ENCODE measurements around the gene TAC3.

The TAC3 gene

DNA sequence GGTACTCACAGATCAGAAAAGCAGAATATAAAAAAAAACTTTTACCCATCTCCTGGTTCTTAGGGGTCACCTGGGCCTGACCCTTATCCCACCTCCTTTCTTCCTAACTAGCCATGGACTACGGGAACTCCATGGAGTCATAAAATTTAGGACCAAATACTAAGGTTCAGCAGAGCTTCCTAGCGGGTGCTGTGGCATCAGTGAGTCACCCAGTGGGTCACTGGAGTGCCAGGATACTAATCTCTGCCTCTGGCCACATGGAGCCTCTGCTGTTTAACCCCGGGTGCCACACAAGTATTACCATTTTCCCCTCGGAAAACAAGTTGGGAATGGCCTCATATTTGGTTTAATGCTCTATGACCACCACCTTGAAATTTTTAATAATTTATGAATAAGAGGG lies 16.9 kb downstream of the TAC3 start:
- Histone ChIP-seq H3K4me3 (ENCODE audit: low read depth in 1 of 2, low read length in 2 of 2) (no peak overlapping the region), H3K36me3 (ENCODE audit: control insufficient read depth in 1 of 2, insufficient read depth in 2 of 2, low read length in 2 of 2) (peaks cover 28 to 39% of the 10 kb centered on the region in 2 donors), H3K27ac (ENCODE audit: low read length) (no peak overlapping the region), H3K27me3 (ENCODE audit: low read depth, low read length) (no peaks in the 10 kb centered on the region), H3K9me3 (ENCODE audit: control insufficient read depth in 1 of 2, low read length in 2 of 2) (no peaks in the 10 kb centered on the region), H3K4me1 (ENCODE audit: control insufficient read depth in 1 of 2, insufficient read depth in 2 of 2, low read length in 2 of 2) (peaks cover 0 to 11% of the 10 kb centered on the region in 2 donors)

DNA sequence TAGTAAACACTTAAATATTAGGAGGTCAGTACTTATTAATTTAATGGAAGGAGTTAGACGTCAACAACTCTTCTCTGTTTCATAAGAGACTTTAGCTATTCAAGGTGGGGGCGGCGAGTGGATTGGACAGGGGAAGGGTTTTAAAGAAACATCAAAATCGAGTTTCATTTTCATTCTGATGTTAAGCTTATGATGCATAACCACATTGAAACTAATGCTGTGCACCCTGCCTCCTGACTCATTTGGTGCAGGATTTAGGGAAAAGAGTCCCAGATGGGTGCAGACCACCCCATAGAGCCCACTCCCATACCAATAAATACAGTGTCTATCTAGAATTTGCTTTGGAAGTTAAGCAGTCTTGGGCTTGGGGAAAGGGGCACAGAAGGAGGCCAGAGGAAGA lies 17.3 kb downstream of the TAC3 start:
- Histone ChIP-seq H3K9me3 (ENCODE audit: control insufficient read depth in 1 of 2, low read length in 2 of 2) (no peaks in the 10 kb centered on the region), H3K27me3 (ENCODE audit: low read depth, low read length) (no peaks in the 10 kb centered on the region), H3K4me3 (ENCODE audit: low read depth in 1 of 2, low read length in 2 of 2) (no peak overlapping the region), H3K36me3 (ENCODE audit: control insufficient read depth in 1 of 2, insufficient read depth in 2 of 2, low read length in 2 of 2) (peaks cover 24 to 34% of the 10 kb centered on the region in 2 donors), H3K27ac (ENCODE audit: low read length) (no peak overlapping the region), H3K4me1 (ENCODE audit: control insufficient read depth in 1 of 2, insufficient read depth in 2 of 2, low read length in 2 of 2) (peaks cover 0 to 11% of the 10 kb centered on the region in 2 donors)

DNA sequence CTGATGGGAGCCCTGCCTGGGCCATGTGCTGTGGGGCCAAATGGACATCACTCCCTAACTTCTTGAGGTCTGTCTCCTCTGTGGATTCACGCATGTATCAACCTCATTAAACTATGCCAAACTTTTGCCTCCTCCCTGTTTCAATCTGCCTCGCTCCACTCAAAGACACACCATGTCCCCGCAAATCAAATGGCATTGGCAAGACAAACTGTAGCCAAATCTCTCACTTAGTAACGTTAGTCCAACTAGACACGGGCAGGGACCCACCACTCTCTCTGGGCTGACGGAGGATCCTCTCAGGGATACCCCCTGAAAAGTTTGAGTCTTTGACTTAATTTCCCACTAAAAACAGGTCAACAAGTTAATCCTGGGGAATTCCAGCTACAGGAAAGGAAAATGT lies 18.0 kb downstream of the TAC3 start:
- Histone ChIP-seq H3K4me1 (ENCODE audit: control insufficient read depth in 1 of 2, insufficient read depth in 2 of 2, low read length in 2 of 2) (peaks cover 0 to 11% of the 10 kb centered on the region in 2 donors), H3K36me3 (ENCODE audit: control insufficient read depth in 1 of 2, insufficient read depth in 2 of 2, low read length in 2 of 2) (peaks cover 18 to 28% of the 10 kb centered on the region in 2 donors), H3K27ac (ENCODE audit: low read length) (no peak overlapping the region), H3K9me3 (ENCODE audit: control insufficient read depth in 1 of 2, low read length in 2 of 2) (no peaks in the 10 kb centered on the region), H3K4me3 (ENCODE audit: low read depth in 1 of 2, low read length in 2 of 2) (no peak overlapping the region), H3K27me3 (ENCODE audit: low read depth, low read length) (no peaks in the 10 kb centered on the region)

DNA sequence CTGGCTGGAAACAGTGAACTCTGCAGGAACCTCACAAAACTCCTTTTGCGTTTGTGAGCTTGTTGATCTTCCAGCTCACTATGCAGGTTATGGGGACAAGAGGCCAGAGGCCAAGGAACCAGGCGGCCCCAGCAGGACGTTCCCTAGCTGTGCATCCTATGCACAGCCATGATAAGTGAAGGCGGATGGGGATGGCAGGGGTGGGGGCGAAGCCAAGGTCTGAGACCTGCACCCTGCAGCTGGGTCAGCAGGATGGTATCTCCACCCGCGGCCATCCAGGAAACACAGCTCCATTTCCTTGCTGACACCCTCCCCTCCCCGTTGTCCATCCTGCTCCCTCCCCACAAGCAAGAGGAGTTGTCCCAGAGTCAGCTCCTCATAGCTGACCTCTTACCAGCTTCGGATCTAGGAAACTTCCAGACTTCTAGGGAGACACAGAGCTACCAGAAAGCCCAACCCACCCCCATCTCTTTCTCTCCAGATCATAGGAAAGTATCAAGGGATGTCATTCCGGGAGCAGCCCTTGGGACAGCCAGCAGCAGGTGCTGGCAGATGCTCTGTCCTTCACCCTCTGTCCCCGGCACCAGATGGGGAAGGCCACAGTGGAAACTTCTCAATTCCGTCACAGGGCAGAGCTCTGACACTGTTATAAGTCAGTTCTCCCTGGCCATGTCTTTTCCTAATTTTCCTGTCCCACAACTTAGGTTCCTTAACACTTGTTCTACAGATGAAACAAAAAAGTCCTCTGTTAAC lies 19.4 kb downstream of the TAC3 start:
- Histone ChIP-seq H3K27ac (ENCODE audit: low read length) (no peak overlapping the region), H3K27me3 (ENCODE audit: low read depth, low read length) (no peaks in the 10 kb centered on the region), H3K4me1 (ENCODE audit: control insufficient read depth in 1 of 2, insufficient read depth in 2 of 2, low read length in 2 of 2) (peaks cover 0 to 9% of the 10 kb centered on the region in 2 donors), H3K4me3 (ENCODE audit: low read depth in 1 of 2, low read length in 2 of 2) (no peak overlapping the region), H3K36me3 (ENCODE audit: control insufficient read depth in 1 of 2, insufficient read depth in 2 of 2, low read length in 2 of 2) (peaks cover 5 to 14% of the 10 kb centered on the region in 2 donors), H3K9me3 (ENCODE audit: control insufficient read depth in 1 of 2, low read length in 2 of 2) (no peaks in the 10 kb centered on the region)

DNA sequence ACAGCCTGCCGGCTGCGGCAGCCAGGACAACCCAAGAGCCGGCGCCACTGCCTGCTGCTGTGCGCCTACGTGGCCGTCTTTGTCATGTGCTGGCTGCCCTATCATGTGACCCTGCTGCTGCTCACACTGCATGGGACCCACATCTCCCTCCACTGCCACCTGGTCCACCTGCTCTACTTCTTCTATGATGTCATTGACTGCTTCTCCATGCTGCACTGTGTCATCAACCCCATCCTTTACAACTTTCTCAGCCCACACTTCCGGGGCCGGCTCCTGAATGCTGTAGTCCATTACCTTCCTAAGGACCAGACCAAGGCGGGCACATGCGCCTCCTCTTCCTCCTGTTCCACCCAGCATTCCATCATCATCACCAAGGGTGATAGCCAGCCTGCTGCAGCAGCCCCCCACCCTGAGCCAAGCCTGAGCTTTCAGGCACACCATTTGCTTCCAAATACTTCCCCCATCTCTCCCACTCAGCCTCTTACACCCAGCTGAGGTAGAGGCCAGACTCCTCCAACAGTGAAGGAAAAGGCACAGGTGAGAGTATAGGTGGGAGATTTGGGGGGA lies 20.3 kb downstream of the TAC3 start:
- Histone ChIP-seq H3K27me3 (ENCODE audit: low read depth, low read length) (no peaks in the 10 kb centered on the region), H3K36me3 (ENCODE audit: control insufficient read depth in 1 of 2, insufficient read depth in 2 of 2, low read length in 2 of 2) (peaks cover 5 to 9% of the 10 kb centered on the region in 2 donors), H3K4me3 (ENCODE audit: low read depth in 1 of 2, low read length in 2 of 2) (no peak overlapping the region), H3K4me1 (ENCODE audit: control insufficient read depth in 1 of 2, insufficient read depth in 2 of 2, low read length in 2 of 2) (peaks cover 0 to 1% of the 10 kb centered on the region in 2 donors), H3K9me3 (ENCODE audit: control insufficient read depth in 1 of 2, low read length in 2 of 2) (no peaks in the 10 kb centered on the region), H3K27ac (ENCODE audit: low read length) (no peak overlapping the region)

DNA sequence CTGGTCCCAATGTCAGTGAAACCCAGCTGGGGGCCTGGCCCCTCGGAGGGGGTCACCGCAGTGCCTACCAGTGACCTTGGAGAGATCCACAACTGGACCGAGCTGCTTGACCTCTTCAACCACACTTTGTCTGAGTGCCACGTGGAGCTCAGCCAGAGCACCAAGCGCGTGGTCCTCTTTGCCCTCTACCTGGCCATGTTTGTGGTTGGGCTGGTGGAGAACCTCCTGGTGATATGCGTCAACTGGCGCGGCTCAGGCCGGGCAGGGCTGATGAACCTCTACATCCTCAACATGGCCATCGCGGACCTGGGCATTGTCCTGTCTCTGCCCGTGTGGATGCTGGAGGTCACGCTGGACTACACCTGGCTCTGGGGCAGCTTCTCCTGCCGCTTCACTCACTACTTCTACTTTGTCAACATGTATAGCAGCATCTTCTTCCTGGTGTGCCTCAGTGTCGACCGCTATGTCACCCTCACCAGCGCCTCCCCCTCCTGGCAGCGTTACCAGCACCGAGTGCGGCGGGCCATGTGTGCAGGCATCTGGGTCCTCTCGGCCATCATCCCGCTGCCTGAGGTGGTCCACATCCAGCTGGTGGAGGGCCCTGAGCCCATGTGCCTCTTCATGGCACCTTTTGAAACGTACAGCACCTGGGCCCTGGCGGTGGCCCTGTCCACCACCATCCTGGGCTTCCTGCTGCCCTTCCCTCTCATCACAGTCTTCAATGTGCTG lies 21.0 kb downstream of the TAC3 start:
- no peak overlapping the region for H3K27ac ChIP-seq (ENCODE audit: low read length)
- H3K4me3 ChIP-seq (ENCODE audit: low read depth in 1 of 2, low read length in 2 of 2), result no peak overlapping the region
- no peaks in the 10 kb centered on the region for H3K27me3 ChIP-seq (ENCODE audit: low read depth, low read length)
- H3K9me3 ChIP-seq (ENCODE audit: control insufficient read depth in 1 of 2, low read length in 2 of 2), result no peaks in the 10 kb centered on the region
- H3K4me1 ChIP-seq (ENCODE audit: control insufficient read depth in 1 of 2, insufficient read depth in 2 of 2, low read length in 2 of 2), result peaks cover 0 to 4% of the 10 kb centered on the region in 2 donors
- H3K36me3 ChIP-seq (ENCODE audit: control insufficient read depth in 1 of 2, insufficient read depth in 2 of 2, low read length in 2 of 2), result peaks cover 5 to 9% of the 10 kb centered on the region in 2 donors

DNA sequence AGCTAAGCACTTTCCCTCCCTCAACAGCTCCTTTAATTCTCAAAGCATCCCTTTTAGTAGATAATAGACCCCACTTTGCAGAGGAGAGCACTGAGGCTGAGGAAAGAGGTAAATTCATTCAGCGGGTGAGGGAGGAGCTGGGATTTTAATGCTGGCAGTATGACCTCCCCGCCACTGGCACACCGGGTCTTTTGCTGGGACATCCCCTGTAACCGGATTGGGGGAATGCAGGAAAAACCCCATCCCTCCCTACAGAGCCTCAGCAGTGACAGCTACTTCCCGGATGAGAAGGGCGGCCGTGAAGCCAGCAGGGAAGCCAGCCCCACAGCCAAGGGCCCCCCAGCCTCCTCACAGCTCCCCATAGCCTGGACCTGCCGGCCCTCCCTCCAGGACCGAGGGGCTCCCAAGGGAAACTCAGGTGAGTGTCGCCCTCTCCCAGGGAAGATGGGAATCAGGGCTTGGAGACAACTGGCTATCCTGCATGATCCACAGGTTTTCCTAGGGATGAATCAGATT lies 22.0 kb downstream of the TAC3 start:
- Histone ChIP-seq H3K9me3 (ENCODE audit: control insufficient read depth in 1 of 2, low read length in 2 of 2) (no peaks in the 10 kb centered on the region), H3K27me3 (ENCODE audit: low read depth, low read length) (no peaks in the 10 kb centered on the region), H3K4me3 (ENCODE audit: low read depth in 1 of 2, low read length in 2 of 2) (no peak overlapping the region), H3K27ac (ENCODE audit: low read length) (no peak overlapping the region), H3K4me1 (ENCODE audit: control insufficient read depth in 1 of 2, insufficient read depth in 2 of 2, low read length in 2 of 2) (peaks cover 0 to 4% of the 10 kb centered on the region in 2 donors), H3K36me3 (ENCODE audit: control insufficient read depth in 1 of 2, insufficient read depth in 2 of 2, low read length in 2 of 2) (peaks cover 5 to 9% of the 10 kb centered on the region in 2 donors)

DNA sequence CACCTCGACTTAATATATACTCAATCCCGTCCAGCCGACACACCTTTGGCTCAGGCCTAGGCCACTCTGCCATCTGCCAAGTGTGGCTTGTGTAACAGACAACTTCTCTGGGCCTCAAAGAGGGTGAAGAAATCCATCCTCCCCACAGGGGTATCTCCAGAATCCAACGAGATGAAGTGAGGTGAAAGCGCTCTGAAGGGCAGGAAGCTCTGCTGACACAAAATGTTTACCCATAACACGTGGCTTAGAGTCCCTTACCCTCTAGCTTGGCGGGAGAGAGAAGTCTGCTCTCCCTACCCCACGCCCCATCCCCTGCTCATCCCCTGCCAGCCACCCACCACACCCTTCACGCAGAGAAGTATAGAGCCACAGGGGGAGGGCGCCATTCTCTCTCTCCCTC lies 23.0 kb downstream of the TAC3 start:
- H3K4me1 ChIP-seq (ENCODE audit: control insufficient read depth in 1 of 2, insufficient read depth in 2 of 2, low read length in 2 of 2), result peaks cover 0 to 4% of the 10 kb centered on the region in 2 donors
- no peak overlapping the region for H3K27ac ChIP-seq (ENCODE audit: low read length)
- H3K4me3 ChIP-seq (ENCODE audit: low read depth in 1 of 2, low read length in 2 of 2), result no peak overlapping the region
- H3K36me3 ChIP-seq (ENCODE audit: control insufficient read depth in 1 of 2, insufficient read depth in 2 of 2, low read length in 2 of 2), result peaks cover 5% of the 10 kb centered on the region in 2 donors
- H3K27me3 ChIP-seq (ENCODE audit: low read depth, low read length), result no peaks in the 10 kb centered on the region
- no peaks in the 10 kb centered on the region for H3K9me3 ChIP-seq (ENCODE audit: control insufficient read depth in 1 of 2, low read length in 2 of 2)

DNA sequence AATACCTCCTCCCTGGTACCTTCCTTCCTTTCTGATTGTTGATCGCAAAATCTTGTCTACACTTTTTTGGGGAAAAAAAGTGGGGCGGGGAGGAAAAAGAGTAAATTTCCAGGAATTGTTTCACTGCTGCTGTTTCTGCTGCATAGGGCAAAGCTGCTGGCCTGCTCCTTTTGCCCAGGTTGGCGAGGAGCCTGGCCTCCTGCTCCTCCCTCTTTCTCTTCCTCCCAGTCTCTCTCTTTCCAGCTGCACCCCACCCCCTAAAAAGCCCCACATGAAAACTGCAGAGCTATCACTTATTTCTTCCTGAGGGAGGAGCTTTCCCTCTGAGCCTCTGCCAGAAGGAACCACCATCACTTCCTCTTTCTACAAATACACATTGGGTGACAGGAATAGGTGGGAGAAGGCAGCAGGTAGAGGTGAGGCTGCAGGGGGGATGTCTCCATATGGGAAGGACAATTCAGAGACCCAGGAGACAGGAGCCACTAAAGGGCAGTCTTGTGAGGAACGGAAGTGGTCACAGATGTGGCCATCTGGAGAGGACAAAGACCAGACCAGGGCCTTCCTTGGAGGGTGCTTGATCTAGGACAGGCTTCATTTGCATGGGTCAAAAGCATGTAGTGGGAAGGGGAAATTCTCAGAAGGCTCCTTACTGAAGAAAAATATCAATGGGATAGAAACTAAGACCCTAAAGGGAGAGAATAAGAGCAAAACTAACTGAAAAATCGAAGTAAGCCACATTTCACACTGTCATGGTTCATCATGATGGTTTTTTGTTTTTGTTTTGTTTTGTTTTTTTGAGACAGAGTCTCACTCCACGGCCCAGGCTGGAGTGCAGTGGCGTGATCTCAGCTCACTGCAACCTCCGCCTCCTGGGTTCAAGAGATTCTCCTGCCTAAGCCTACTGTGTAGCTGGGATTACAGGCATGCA lies 24.7 kb downstream of the TAC3 start:
- Histone ChIP-seq H3K27ac (ENCODE audit: low read length) (no peak overlapping the region), H3K4me1 (ENCODE audit: control insufficient read depth in 1 of 2, insufficient read depth in 2 of 2, low read length in 2 of 2) (peaks cover 0 to 4% of the 10 kb centered on the region in 2 donors), H3K36me3 (ENCODE audit: control insufficient read depth in 1 of 2, insufficient read depth in 2 of 2, low read length in 2 of 2) (peaks cover 4 to 5% of the 10 kb centered on the region in 2 donors), H3K27me3 (ENCODE audit: low read depth, low read length) (no peaks in the 10 kb centered on the region), H3K9me3 (ENCODE audit: control insufficient read depth in 1 of 2, low read length in 2 of 2) (no peaks in the 10 kb centered on the region), H3K4me3 (ENCODE audit: low read depth in 1 of 2, low read length in 2 of 2) (no peak overlapping the region)

DNA sequence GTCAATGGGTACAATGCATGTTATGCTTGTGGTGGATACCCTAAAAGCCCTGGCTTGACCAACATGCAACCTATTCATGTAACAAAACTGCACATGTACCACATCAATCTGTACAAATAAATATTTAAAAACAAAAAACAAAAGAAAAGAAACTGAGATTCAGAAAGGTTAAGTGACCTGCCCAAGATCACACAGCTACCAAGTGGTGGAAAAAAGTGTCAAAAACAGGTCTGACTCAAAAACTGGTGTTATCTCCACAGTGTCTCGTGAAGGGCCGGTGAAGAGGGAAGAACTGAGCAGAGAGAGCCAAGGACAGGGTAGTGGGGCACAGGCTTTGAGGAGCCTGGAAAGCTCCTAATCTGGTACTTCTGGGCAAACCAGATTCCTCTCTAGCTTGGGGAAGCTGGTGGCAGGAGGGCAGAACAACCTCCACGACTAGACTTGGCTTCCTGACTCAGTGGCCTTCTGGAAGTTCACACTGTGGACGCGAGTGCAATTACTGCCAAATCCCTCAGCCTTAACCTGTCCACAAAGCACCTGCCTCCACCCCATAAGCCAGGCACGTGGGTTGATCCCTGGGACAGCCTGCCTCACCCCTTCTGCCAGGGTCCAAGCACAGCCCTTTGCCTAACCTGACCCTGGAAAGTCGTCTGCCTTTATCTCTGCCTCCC lies 25.5 kb downstream of the TAC3 start:
- peaks cover 0 to 4% of the 10 kb centered on the region in 2 donors for H3K4me1 ChIP-seq (ENCODE audit: control insufficient read depth in 1 of 2, insufficient read depth in 2 of 2, low read length in 2 of 2)
- no peak overlapping the region for H3K27ac ChIP-seq (ENCODE audit: low read length)
- peaks cover 0 to 4% of the 10 kb centered on the region in 2 donors for H3K36me3 ChIP-seq (ENCODE audit: control insufficient read depth in 1 of 2, insufficient read depth in 2 of 2, low read length in 2 of 2)
- no peaks in the 10 kb centered on the region for H3K27me3 ChIP-seq (ENCODE audit: low read depth, low read length)
- no peak overlapping the region for H3K4me3 ChIP-seq (ENCODE audit: low read depth in 1 of 2, low read length in 2 of 2)
- H3K9me3 ChIP-seq (ENCODE audit: control insufficient read depth in 1 of 2, low read length in 2 of 2), result no peaks in the 10 kb centered on the region
